K562 (cell line): ENCODE results near the gene IKBKE. TPM values are rescaled to one million over a fixed set of nuclear protein-coding genes. Genes with fewer than 3 reads are reported as not detected.

Experiments
- CHD7 ChIP-seq: fragments of 200-600 bp; sonication (generic); IDR thresholded peaks from one replicate; pipeline ENCODE4 v1.6.1; 2012; ENCODE audit warnings: mild to moderate bottlenecking, low read depth, low read length, inconsistent platforms
- HMBOX1 ChIP-seq: sonication (generic); IDR thresholded peaks from 2 replicates; pipeline ENCODE4 v1.6.1; 2016
- MEF2A ChIP-seq: IDR thresholded peaks from 2 replicates; pipeline ENCODE4 v1.6.1; 2011; ENCODE audit warnings: low read depth, mild to moderate bottlenecking, low read length, moderate library complexity; ENCODE audit not compliant: control insufficient read depth
- REST ChIP-seq, 2 experiments: fragments of 450-650 bp; formaldehyde crosslinking in 1 of 2; IDR thresholded peaks; 2 replicates each; pipeline versions ENCODE4 v1.4.0 to v1.6.1; 2014 to 2020; ENCODE audit warnings: mild to moderate bottlenecking in 2 of 2, borderline replicate concordance in 1 of 2, low read depth in 1 of 2
- TARDBP ChIP-seq: fragments of 450-650 bp; IDR thresholded peaks from 2 replicates; pipeline ENCODE4 v1.6.1; 2016
- ZNF217 ChIP-seq: sonication (generic); formaldehyde crosslinking; IDR thresholded peaks from 2 replicates; pipeline ENCODE4 v1.8.0; 2022; ENCODE audit warnings: mild to moderate bottlenecking, missing genetic modification reagents
- polyA plus RNA-seq, 8 experiments: library from polyadenylated mRNA; depleted of rRNA in 4 of 8; stranded (reverse) in 5 of 8; unstranded in 3 of 8; fragments of >200 nt; fragmentation: Nextera tagmentation in 2 of 8; fragmentation: Illumina TruSeq in 1 of 8; extraction: Ambion mirVana in 2 of 8; extraction: Trizol in 1 of 8; gene quantifications; 2 replicates each; pipeline versions ENCODE4 v1.2.1 to v1.2.3, GENCODE V29; 2011 to 2014; ENCODE audit warnings: inconsistent platforms in 1 of 8, missing spikeins in 1 of 8
- total RNA-seq, 7 experiments: library from RNA; depleted of rRNA in 6 of 7; stranded (reverse); fragments of >200 nt in 6 of 7; fragmentation: Illumina TruSeq in 2 of 7; extraction: Trizol in 2 of 7; gene quantifications; 2 replicates each; pipeline versions ENCODE4 v1.2.1 to v1.2.3, GENCODE V29; 2011 to 2021; ENCODE audit warnings: low replicate concordance in 1 of 7

Gene IKBKE
- total and polyA plus RNA-seq, 9 of the 15 experiments (the other 6 are each of a cell fraction or from before 2014, with no cell fraction given): 2.3 to 9.0 (median 4.8) TPM

GRCh38 chr1:206505702-206506355, 35.6 kb downstream of the IKBKE start (continued):
- peak; percentile 37; the same call in 1 of the 2 replicates for TF ChIP-seq REST (IDR thresholded peaks at IDR 0.05; ENCODE audit: borderline replicate concordance)
- TF ChIP-seq REST (CRISPR knock-in tag; IDR thresholded peaks at IDR 0.05; ENCODE audit: low read depth): no peak
- TF ChIP-seq CHD7: no peak
- no peak for TF ChIP-seq MEF2A
- no peak for TF ChIP-seq ZNF217 (CRISPR knock-in tag)
- no peak for TF ChIP-seq TARDBP
- no peak for TF ChIP-seq HMBOX1
